OCI-LY7 (cell line): ENCODE results near the gene GSK3B. TPM values are rescaled to one million over a fixed set of nuclear protein-coding genes. Genes with fewer than 3 reads are reported as not detected.

Experiments
- BruUV-seq: library from RNA; stranded (reverse); fragments of 400-500 nt; replicated peaks from 2 replicates; lab custom pipeline; 2021; lab: Mats Ljungman, UMichigan
- CTCF ChIA-PET: fragments of 300-600 bp; sonication (Branson Sonifier 250); formaldehyde crosslinking; loops from one replicate; lab custom pipeline; 2022; ENCODE audit warnings: antibody characterized with exemption; ENCODE audit not compliant: unreplicated experiment; lab: Charles Lee
- POLR2A ChIA-PET: fragments of 300-600 bp; sonication (Branson Sonifier 250); formaldehyde crosslinking; loops from one replicate; lab custom pipeline; 2022; ENCODE audit warnings: antibody characterized with exemption; lab: Charles Lee
- DNase-seq: peaks from one replicate; pipeline ENCODE4 v3.0.0-alpha.2; 2015; ENCODE audit warnings: low spot score
- H2AFZ ChIP-seq: fragments of 200-600 bp; sonication (generic), shearing (Covaris generic); 2 replicates; pipeline ENCODE4 v1.6.1; 2014; ENCODE audit warnings: mild to moderate bottlenecking, antibody characterized with exemption, low read length, moderate library complexity
- H3K27ac ChIP-seq: fragments of 200-600 bp; sonication (generic); 2 replicates; pipeline ENCODE4 v1.5.1; 2014; ENCODE audit warnings: mixed run types, low read depth, mild to moderate bottlenecking, moderate library complexity, low read length, inconsistent platforms; ENCODE audit not compliant: poor library complexity, severe bottlenecking
- H3K36me3 ChIP-seq: fragments of 200-600 bp; sonication (generic); 2 replicates; pipeline ENCODE4 v1.6.1; 2014; ENCODE audit warnings: mild to moderate bottlenecking, antibody characterized with exemption, low read length, moderate library complexity, mixed read lengths; ENCODE audit not compliant: insufficient read depth
- H3K4me1 ChIP-seq: fragments of 200-600 bp; sonication (generic); 2 replicates; pipeline ENCODE4 v1.5.1; 2014; ENCODE audit warnings: mild to moderate bottlenecking, low read length; ENCODE audit not compliant: insufficient read depth, poor library complexity, severe bottlenecking
- H3K4me2 ChIP-seq: fragments of 200-600 bp; sonication (generic); 2 replicates; pipeline ENCODE4 v1.6.1; 2014; ENCODE audit warnings: mild to moderate bottlenecking, low read length
- H3K4me3 ChIP-seq: fragments of 200-600 bp; sonication (generic); 2 replicates; pipeline ENCODE4 v1.5.1; 2014; ENCODE audit warnings: mild to moderate bottlenecking, low read depth, low read length; ENCODE audit not compliant: poor library complexity, severe bottlenecking
- H3K79me2 ChIP-seq: fragments of 200-600 bp; sonication (generic); 2 replicates; pipeline ENCODE4 v1.6.1; 2016; ENCODE audit warnings: low read depth, mild to moderate bottlenecking, low read length, moderate library complexity, mixed read lengths; ENCODE audit not compliant: insufficient read depth
- H3K9me2 ChIP-seq: fragments of 200-600 bp; sonication (generic); 2 replicates; pipeline ENCODE4 v1.6.1; 2016; ENCODE audit warnings: mild to moderate bottlenecking, low read length, mixed read lengths; ENCODE audit not compliant: insufficient read depth
- H3K9me3 ChIP-seq: fragments of 200-600 bp; sonication (generic); 2 replicates; pipeline ENCODE4 v1.6.1; 2014; ENCODE audit warnings: mild to moderate bottlenecking, mixed run types, low read length, mixed read lengths
- H4K20me1 ChIP-seq: fragments of 200-600 bp; sonication (generic); 2 replicates; pipeline ENCODE4 v1.6.1; 2014; ENCODE audit warnings: mild to moderate bottlenecking, antibody characterized with exemption, low read length, moderate library complexity, mixed read lengths; ENCODE audit not compliant: insufficient read depth
- CTCF ChIP-seq: fragments of 200-600 bp; sonication (generic); conservative IDR thresholded peaks from 2 replicates; pipeline ENCODE4 v1.5.1; 2014; ENCODE audit warnings: mild to moderate bottlenecking, antibody characterized with exemption, low read length, moderate library complexity, mixed read lengths
- EZH2phosphoT487 ChIP-seq: fragments of 200-600 bp; sonication (generic); IDR thresholded peaks from 2 replicates; pipeline ENCODE4 v1.6.1; 2018; ENCODE audit warnings: low read depth, borderline replicate concordance, mild to moderate bottlenecking, mixed run types, antibody characterized with exemption, low read length, moderate library complexity, mixed read lengths
- intact Hi-C: fragments of 100-400 bp; cut with micrococcal nuclease; formaldehyde crosslinking; loops from one replicate; pipeline ENCODE4 v1.10.0; 2022; ENCODE audit not compliant: unreplicated experiment
- total RNA-seq, 2 experiments: library from RNA; depleted of rRNA in 1 of 2; stranded (reverse); fragments of >200 nt in 1 of 2; shearing (Covaris generic) in 1 of 2; gene quantifications; 2 replicates each; pipeline ENCODE4 v1.2.3, GENCODE V29; 2014 to 2022

The GSK3B gene
- total RNA-seq, 2 experiments from 2014 or later, result 26.6 to 40.9 TPM

DNA sequence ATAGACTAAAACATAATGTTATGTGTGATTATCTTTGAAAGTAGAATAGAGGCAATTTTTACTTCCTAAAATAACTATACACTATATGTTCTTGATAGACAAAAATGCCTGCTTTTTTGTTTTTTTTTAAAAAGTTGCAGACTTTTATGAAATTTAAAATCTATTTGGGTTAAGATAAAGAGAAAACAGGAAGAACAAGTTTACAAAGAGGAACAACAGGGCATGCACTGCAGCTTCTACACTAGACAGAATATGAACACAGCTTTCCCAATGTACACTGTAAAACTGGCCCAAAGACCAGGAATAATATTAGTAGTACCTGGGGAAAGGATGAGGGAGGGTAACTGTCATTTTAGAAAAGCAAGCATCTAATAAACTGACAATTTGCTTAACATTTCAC lies 258.7 kb downstream of the GSK3B start:
- no peak overlapping the region for H3K4me2 ChIP-seq
- no peaks in the 10 kb centered on the region for H4K20me1 ChIP-seq
- BruUV-seq, result no TSS peak
- H3K36me3 ChIP-seq, result peaks cover 7% of the 10 kb centered on the region; the same call in 1 of the 2 replicates
- POLR2A ChIA-PET, result interaction anchor here (0.6 kb wide), 1 partner anchor 26 kb away, joined by 3 read pairs; no protein-coding TSS in a partner anchor
- CTCF ChIA-PET, result no interaction called here
- no peak for DNase-seq
- TF ChIP-seq CTCF (no peak), EZH2phosphoT487 (no peak)
- H3K4me1 ChIP-seq, result no peaks in the 10 kb centered on the region
- intact Hi-C loops, result no loop called here
- no peak overlapping the region for H3K4me3 ChIP-seq
- H3K9me3 ChIP-seq, result no peaks in the 10 kb centered on the region
- no peaks in the 10 kb centered on the region for H3K79me2 ChIP-seq
- H3K9me2 ChIP-seq, result no peaks in the 10 kb centered on the region
- H3K27ac ChIP-seq, result no peak overlapping the region
- H2AFZ ChIP-seq, result no peak overlapping the region

DNA sequence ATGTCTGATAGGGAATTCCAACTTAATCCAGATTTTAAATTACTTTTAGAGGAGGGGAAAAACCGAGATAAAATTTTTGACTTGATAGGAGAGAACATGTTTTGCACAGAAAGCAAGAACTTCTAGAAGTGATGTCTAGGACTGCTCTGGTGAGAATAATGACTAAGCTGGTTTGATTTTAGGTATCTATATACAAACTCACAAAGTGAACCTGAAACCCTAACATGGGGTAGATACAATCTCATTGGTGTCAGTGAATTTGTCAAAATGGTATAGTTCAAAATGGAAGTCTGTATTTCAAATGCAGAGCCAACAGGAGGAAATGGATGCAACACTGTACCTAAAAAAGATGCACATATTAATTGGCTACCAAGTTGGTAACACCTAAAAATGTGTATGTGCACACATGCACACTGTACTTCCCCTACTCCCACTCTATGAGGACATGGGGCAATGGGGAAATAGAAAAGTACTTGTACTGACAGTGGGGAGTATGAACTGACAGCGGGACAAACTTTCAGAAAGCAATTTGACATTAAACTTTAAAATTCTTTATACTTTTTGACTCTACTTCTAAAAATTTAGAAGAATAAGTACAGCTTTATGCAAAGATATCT lies 259.4 kb downstream of the GSK3B start:
- H3K4me2 ChIP-seq, result no peak overlapping the region
- no peak overlapping the region for H3K27ac ChIP-seq
- H3K4me3 ChIP-seq, result no peak overlapping the region
- POLR2A ChIA-PET, result interaction anchor here (0.6 kb wide), 1 partner anchor 26 kb away, joined by 3 read pairs; no protein-coding TSS in a partner anchor
- H2AFZ ChIP-seq, result no peak overlapping the region
- CTCF ChIA-PET, result no interaction called here
- no peaks in the 10 kb centered on the region for H3K9me2 ChIP-seq
- no peaks in the 10 kb centered on the region for H3K9me3 ChIP-seq
- no peaks in the 10 kb centered on the region for H3K79me2 ChIP-seq
- H4K20me1 ChIP-seq, result no peaks in the 10 kb centered on the region
- peaks cover 7% of the 10 kb centered on the region; the same call in 1 of the 2 replicates for H3K36me3 ChIP-seq
- TF ChIP-seq CTCF, result no peak
- TF ChIP-seq EZH2phosphoT487, result no peak
- intact Hi-C loops, result no loop called here
- no peaks in the 10 kb centered on the region for H3K4me1 ChIP-seq
- DNase-seq, result no peak
- BruUV-seq, result no TSS peak

- DNase-seq, result no peak
- no peak overlapping the region for H3K4me3 ChIP-seq
- BruUV-seq, result no TSS peak
- no peaks in the 10 kb centered on the region for H3K79me2 ChIP-seq
- H3K36me3 ChIP-seq, result no peaks in the 10 kb centered on the region
- H3K9me2 ChIP-seq, result no peaks in the 10 kb centered on the region
- ChIA-PET CTCF (no interaction called here), POLR2A (no interaction called here)
- no peak overlapping the region for H2AFZ ChIP-seq
- H3K27ac ChIP-seq, result no peak overlapping the region
- H4K20me1 ChIP-seq, result no peaks in the 10 kb centered on the region
- no peaks in the 10 kb centered on the region for H3K9me3 ChIP-seq
- H3K4me1 ChIP-seq, result no peaks in the 10 kb centered on the region
- TF ChIP-seq CTCF (no peak), EZH2phosphoT487 (no peak)
- no peak overlapping the region for H3K4me2 ChIP-seq
- intact Hi-C loops, result no loop called here
These were observed 262.3 kb downstream of the GSK3B start for GRCh38 chr3:119831941-119832371.
